A673 (cell line): ENCODE measurements around the gene IL1B. TPM values are rescaled to one million over a fixed set of nuclear protein-coding genes. Genes with fewer than 3 reads are reported as not detected.

Experiments
- BruUV-seq: library from RNA; stranded (reverse); fragments of 400-500 nt; replicated peaks from 2 replicates; lab custom pipeline; 2021; lab: Mats Ljungman, UMichigan
- CTCF ChIA-PET: fragments of 300-600 bp; sonication (Branson Sonifier 250); formaldehyde crosslinking; loops from one replicate; lab custom pipeline; 2022; ENCODE audit warnings: antibody characterized with exemption; lab: Charles Lee
- POLR2A ChIA-PET: fragments of 300-600 bp; sonication (Branson Sonifier 250); formaldehyde crosslinking; loops from one replicate; lab custom pipeline; 2022; ENCODE audit warnings: antibody characterized with exemption; ENCODE audit not compliant: low non-redundant PET; lab: Charles Lee
- DNase-seq: peaks from one replicate; pipeline ENCODE4 v3.0.0-alpha.2; 2015; ENCODE audit warnings: low spot score
- H3K27ac ChIP-seq: fragments of 200-600 bp; sonication (generic); 2 replicates; pipeline ENCODE4 v1.5.1; 2016; ENCODE audit warnings: mixed run types, low read depth, mild to moderate bottlenecking, mixed read lengths, antibody characterized with exemption, low read length; ENCODE audit not compliant: poor library complexity, severe bottlenecking
- H3K27me3 ChIP-seq: fragments of 200-600 bp; sonication (generic); replicated peaks from 2 replicates; pipeline ENCODE4 v1.6.1; 2017; ENCODE audit warnings: mixed run types, low read depth, mild to moderate bottlenecking, mixed read lengths, antibody characterized with exemption, low read length; ENCODE audit not compliant: insufficient read depth, poor library complexity
- H3K36me3 ChIP-seq: fragments of 200-600 bp; sonication (generic); 2 replicates; pipeline ENCODE4 v1.6.1; 2016; ENCODE audit warnings: mixed run types, mild to moderate bottlenecking, mixed read lengths, antibody characterized with exemption, low read length; ENCODE audit not compliant: insufficient read depth, poor library complexity, severe bottlenecking
- H3K4me1 ChIP-seq: fragments of 200-600 bp; sonication (generic); 2 replicates; pipeline ENCODE4 v1.6.1; 2017; ENCODE audit warnings: mixed run types, mild to moderate bottlenecking, mixed read lengths, antibody characterized with exemption, low read length; ENCODE audit not compliant: insufficient read depth, poor library complexity, severe bottlenecking
- H3K4me3 ChIP-seq: fragments of 200-600 bp; sonication (generic); 2 replicates; pipeline ENCODE4 v1.5.1; 2016; ENCODE audit warnings: low read depth, mixed run types, mild to moderate bottlenecking, mixed read lengths, low read length; ENCODE audit not compliant: poor library complexity, severe bottlenecking
- H3K9me3 ChIP-seq: fragments of 200-600 bp; sonication (generic); 2 replicates; pipeline ENCODE4 v1.6.1; 2016; ENCODE audit warnings: mixed run types, low read depth, mild to moderate bottlenecking, mixed read lengths, antibody characterized with exemption, low read length; ENCODE audit not compliant: poor library complexity, severe bottlenecking
- CTCF ChIP-seq: fragments of 300-800, 200-600 bp; sonication (generic); conservative IDR thresholded peaks from 2 replicates; pipeline ENCODE4 v1.5.1; 2017; ENCODE audit warnings: low read depth, mild to moderate bottlenecking, antibody characterized with exemption, low read length, moderate library complexity, mixed read lengths
- EZH2 ChIP-seq: fragments of 200-600 bp; sonication (generic); IDR thresholded peaks from 2 replicates; pipeline ENCODE4 v1.6.1; 2017; ENCODE audit warnings: borderline replicate concordance, low read depth, mild to moderate bottlenecking, mixed read lengths, antibody characterized with exemption, low read length; ENCODE audit not compliant: poor library complexity, severe bottlenecking
- intact Hi-C: fragments of 100-400 bp; cut with micrococcal nuclease; formaldehyde crosslinking; loops from one replicate; pipeline ENCODE4 v1.10.0; 2022; ENCODE audit not compliant: unreplicated experiment
- total RNA-seq: library from RNA; stranded (reverse); gene quantifications from 2 replicates; pipeline ENCODE4 v1.2.3, GENCODE V29; 2021

The IL1B gene
- total RNA-seq, 1 experiment from 2014 or later: 2.1 TPM

DNA sequence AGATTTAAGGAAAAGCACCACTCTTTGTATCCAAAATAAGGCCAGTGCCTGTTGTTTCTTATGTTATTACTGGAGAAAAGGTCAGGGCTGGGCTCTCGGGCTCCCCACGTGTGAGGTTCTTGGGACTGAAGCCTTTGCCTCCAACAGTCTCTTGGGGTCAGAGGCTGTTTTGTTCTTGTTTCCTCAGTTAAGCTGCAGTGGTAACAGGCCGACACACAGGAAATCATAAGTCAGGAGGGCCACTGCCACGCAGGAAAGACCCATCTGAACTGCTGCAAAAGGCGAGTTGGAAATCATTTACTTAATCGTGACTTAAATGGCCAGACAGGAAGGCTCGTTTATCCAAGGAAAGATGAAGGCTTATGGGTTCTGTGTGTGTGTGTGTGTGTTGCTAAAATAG lies 44.1 kb upstream of the IL1B start:
- intact Hi-C loops: no loop called here
- Histone ChIP-seq H3K27ac (no peak overlapping the region), H3K27me3 (no peaks in the 10 kb centered on the region), H3K9me3 (no peaks in the 10 kb centered on the region), H3K4me3 (no peak overlapping the region), H3K4me1 (no peaks in the 10 kb centered on the region), H3K36me3 (no peaks in the 10 kb centered on the region)
- ChIA-PET CTCF (no interaction called here), POLR2A (no interaction called here)
- BruUV-seq: no TSS peak
- DNase-seq: no peak
- no peak for TF ChIP-seq CTCF
- TF ChIP-seq EZH2: no peak

DNA sequence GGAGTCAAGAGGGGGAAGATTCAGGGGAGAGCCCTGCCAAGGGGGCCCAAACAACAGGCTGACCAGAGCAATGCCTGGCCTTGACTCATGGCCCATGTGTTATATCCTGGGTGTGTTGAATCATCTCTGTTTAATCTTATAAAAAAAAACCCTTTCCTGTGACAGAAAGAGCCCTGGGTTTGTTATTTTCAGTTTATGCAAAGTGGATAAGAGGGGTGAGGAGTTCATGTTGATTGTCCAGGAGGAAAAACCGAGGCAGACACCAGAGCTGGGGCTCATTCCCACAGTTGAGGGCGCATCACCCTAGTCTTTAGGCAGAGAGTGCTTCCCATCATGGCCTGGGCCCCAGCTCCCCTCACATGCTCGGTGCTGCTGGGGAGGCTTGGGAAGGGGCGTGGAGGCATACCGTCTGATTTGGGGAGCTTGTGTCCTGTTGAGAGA lies 43.5 kb upstream of the IL1B start:
- no peaks in the 10 kb centered on the region for H3K9me3 ChIP-seq
- DNase-seq: no peak
- H3K27me3 ChIP-seq: no peaks in the 10 kb centered on the region
- ChIA-PET CTCF (no interaction called here), POLR2A (no interaction called here)
- no peak overlapping the region for H3K27ac ChIP-seq
- H3K4me1 ChIP-seq: no peaks in the 10 kb centered on the region
- no peak overlapping the region for H3K4me3 ChIP-seq
- no peaks in the 10 kb centered on the region for H3K36me3 ChIP-seq
- BruUV-seq: no TSS peak
- intact Hi-C loops: no loop called here
- TF ChIP-seq EZH2: no peak
- no peak for TF ChIP-seq CTCF

DNA sequence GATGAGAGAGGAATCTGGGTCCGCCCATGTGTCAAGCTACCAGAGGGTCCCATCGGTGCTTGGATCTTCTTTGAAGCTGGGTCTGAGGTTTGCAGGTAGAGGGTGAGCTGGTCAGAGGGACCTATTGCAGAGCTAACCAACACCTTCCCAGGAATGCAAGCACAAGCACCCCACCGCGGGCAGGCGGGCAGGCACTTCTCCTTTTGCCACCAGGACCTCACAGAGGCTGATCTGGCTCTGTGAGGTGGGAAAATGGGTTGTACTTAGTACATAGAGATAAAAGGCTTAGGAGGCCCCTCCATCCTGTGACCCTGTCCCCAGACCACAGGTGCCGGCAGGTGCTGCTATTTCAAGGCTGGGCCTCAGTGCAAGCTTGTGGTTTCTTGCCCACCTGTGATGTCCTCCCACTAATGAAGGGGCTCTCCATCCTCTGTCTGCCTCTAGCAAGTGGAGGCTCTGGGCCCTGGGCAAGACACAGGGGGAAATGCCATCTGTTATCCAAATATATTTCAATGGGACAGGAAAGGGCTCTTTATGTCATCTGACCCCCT lies 43.0 kb upstream of the IL1B start:
- no peak overlapping the region for H3K27ac ChIP-seq
- H3K36me3 ChIP-seq: no peaks in the 10 kb centered on the region
- ChIA-PET CTCF (no interaction called here), POLR2A (no interaction called here)
- H3K27me3 ChIP-seq: no peaks in the 10 kb centered on the region
- no peak overlapping the region for H3K4me3 ChIP-seq
- TF ChIP-seq EZH2: no peak
- TF ChIP-seq CTCF: no peak
- intact Hi-C loops: no loop called here
- H3K4me1 ChIP-seq: no peaks in the 10 kb centered on the region
- H3K9me3 ChIP-seq: no peaks in the 10 kb centered on the region
- DNase-seq: no peak
- BruUV-seq: no TSS peak
